GM18867 (cell line): ENCODE data around the gene CNTFR.

Experiments used
- ATAC-seq: cut with Tn5 transposase; IDR thresholded peaks from one replicate; pipeline ENCODE4 v1.9.1; 2021; ENCODE audit warnings: mild to moderate bottlenecking, moderate library complexity; ENCODE audit not compliant: unreplicated experiment

The CNTFR gene

DNA sequence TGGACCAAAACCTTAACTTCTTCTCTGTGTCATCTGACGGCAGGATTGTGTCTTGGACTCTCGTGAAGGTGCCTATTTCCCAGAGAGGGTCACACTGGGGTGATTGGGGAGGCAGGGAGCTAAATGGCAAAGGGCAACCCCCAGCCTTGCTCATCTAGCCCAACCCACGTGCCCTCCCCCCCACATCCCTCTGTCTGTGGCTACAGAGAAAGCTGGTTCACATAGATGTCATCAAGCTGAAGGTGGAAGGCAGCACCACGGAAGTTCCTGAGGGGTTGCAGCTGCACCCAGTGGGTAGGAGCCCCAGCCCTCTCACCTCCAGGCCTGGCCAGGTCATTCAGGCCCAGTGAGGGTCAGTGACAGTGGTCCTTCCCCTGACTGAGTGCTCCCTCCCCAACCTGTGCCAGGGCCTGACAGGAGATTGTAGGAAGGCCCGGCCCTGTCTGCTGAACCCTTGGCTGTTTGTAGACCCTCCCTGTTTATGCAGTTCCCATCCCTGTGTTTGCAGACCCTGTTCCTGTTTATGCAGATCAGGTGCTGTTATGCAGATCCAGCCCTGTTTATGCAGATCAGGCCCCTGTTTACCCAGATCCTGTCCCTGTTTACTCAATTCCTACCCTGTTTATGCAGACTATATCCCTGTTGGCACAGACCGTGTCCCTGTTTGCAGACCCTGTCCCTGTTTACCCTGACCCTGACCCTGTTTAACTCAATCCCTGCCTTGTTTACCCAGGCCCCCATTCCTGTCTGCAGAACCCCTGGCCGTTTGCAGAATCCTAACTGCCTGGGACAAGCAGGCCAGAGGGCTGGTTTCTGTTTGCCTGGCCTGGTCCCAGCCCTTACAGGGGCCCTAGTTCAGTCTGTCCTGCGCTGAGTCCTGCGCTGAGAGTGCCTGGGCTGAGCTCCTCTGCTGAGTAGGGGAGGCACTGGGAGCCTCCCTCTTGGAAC is 77.1 kb downstream of the CNTFR start:
- no peak for ATAC-seq

- no peak for ATAC-seq
Measured at GRCh38 chr9:34510497-34511468, 78.7 kb downstream of the CNTFR start.

DNA sequence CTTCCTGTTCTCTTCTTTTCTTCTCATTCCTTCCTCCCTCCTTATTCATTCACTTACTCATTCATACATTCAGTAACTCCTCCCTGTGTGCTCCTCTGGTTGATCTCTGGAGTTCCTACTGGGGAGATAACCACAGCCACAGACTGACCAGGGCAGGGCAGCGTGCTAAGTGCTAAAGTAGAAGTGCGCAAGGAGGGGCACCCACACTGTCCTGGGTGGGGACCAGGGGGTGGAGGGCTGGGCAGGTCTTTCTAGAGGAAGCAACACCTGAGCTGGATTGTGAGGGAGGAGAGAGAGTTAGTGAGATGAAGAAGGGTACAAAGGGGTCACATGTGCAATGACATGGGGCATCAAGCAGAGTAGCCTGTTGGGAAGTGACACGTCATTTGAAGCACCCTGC is 80.6 kb downstream of the CNTFR start:
- ATAC-seq = no peak

- ATAC-seq = no peak
Measured at GRCh38 chr9:34508463-34508862, 81.1 kb downstream of the CNTFR start.

DNA sequence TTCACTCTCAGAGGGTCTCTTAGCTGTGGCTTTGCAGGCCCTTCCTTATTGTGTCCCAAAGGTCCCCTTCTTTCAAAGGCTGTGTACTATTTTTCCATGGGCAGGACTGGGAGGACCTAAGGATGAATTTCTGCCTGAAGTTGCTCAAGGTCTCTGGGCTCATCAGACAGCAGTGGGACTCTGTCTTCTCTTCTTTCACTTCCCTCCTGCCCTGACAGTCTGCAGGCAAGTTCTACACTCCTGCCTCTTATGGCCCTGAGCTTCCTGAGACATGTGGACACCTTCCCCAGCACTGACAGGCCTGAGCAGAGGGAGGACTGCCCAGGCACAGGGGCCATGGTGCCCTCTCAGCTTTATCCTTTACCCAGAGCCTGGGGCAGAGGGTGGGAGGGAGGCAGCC is 81.6 kb downstream of the CNTFR start:
- no peak for ATAC-seq

GRCh38 chr9:34507556-34507955 is 82.0 kb downstream of the CNTFR start:
- no peak for ATAC-seq

GRCh38 chr9:34506623-34507022 is 82.9 kb downstream of the CNTFR start:
- no peak for ATAC-seq

DNA sequence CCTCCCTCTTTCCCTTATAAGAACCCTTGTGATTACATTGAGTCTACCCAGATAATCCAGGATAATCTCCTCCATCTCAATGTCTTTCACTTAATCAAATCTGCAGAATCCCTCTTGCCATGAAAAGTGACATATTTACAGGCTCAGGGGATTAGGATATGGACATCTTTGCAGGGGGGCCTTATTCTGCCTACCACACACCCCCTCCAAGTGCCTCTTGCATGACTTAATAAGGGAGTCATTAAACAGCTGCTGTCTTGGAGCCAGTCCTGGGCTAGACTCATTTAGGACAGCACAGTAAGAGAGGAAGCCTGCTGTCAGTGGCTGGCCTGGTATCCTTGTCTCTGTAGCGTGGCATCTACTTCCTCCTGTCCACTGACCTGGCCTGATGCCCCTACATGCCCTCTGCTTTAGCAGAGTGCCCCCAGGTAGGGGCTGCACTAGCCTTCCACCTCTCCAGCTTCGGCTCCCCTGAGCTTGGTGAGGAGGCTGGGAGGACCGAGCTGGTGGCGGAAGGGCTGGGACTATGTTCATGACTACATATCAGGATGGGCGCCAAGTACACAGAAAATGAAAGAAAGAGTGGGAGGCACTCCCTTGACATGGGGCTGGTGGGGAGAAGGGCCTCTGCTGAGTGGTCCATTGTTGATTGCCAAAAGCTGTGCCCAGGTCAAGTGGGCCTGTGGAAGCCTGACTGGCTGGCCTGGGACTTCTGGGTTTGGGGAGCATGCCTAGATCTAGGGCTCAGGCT is 84.0 kb downstream of the CNTFR start:
- ATAC-seq = no peak

DNA sequence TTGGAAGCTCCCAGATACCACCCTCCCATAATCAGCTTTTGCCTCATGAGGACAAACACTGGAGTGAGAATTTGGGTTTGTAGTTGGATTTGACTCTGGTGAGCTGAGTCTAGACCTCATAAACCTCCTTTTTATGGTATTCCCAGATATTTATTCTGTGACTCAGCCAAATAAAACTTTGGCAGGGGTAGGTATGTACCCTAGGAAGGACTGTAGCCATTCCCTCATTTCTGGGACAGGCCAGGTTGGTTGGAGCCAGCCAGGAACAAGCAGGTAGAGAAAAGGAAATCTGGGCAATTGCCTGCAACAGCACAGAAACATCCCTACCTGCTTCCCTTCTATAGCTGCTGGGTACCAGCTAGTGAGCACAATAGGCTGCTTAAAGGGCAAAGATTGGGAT is 86.1 kb downstream of the CNTFR start:
- ATAC-seq = no peak

- ATAC-seq = no peak
Measured at GRCh38 chr9:34502891-34503290, 86.6 kb downstream of the CNTFR start.

GRCh38 chr9:34502471-34502870 is 87.1 kb downstream of the CNTFR start:
- ATAC-seq = no peak

GRCh38 chr9:34501889-34502425 is 87.6 kb downstream of the CNTFR start:
- ATAC-seq = no peak
